CD14-positive monocyte (primary cell): ENCODE data around the gene GFM1. TPM values are rescaled to one million over a fixed set of nuclear protein-coding genes. Genes with fewer than 3 reads are reported as not detected.
A peak's percentile ranks its signal among the peaks of the same experiment; 100 is the strongest.

Source experiments
- DNase-seq, 3 donors: peaks; one replicate each; pipeline ENCODE4 v3.0.0-alpha.2; 2011 to 2022
- H2AFZ ChIP-seq: 2 replicates; pipeline ENCODE4 v1.6.0; 2012; ENCODE audit warnings: mild to moderate bottlenecking, low read depth, low read length, inconsistent platforms; ENCODE audit not compliant: insufficient read depth, poor library complexity, severe bottlenecking
- H3K27ac ChIP-seq, 2 donors: 1 replicate in 1 of 2; 2 replicates in 1 of 2; pipeline ENCODE4 v1.5.1; 2012 to 2013; ENCODE audit warnings: low read length in 2 of 2, control low read depth in 1 of 2, inconsistent platforms in 1 of 2, low read depth in 1 of 2, mild to moderate bottlenecking in 1 of 2
- H3K27me3 ChIP-seq, 2 donors: one replicate each; pipeline versions ENCODE4 v1.6.0 to v1.6.1; 2011 to 2013; ENCODE audit warnings: low read length in 2 of 2; ENCODE audit not compliant: control insufficient read depth in 2 of 2, insufficient read depth in 2 of 2
- H3K36me3 ChIP-seq, 2 donors: replicated peaks in 1 of 2; 1 replicate in 1 of 2; 2 replicates in 1 of 2; pipeline versions ENCODE4 v1.5.1 to v1.6.1; 2012 to 2013; ENCODE audit warnings: low read length in 2 of 2, control low read depth in 1 of 2, inconsistent platforms in 1 of 2, mild to moderate bottlenecking in 1 of 2; ENCODE audit not compliant: insufficient read depth in 2 of 2, control insufficient read depth in 1 of 2
- H3K4me1 ChIP-seq, 2 donors: 1 replicate in 1 of 2; 2 replicates in 1 of 2; pipeline versions ENCODE4 v1.5.1 to v1.6.1; 2012 to 2013; ENCODE audit warnings: low read length in 2 of 2, control low read depth in 1 of 2, inconsistent platforms in 1 of 2, mild to moderate bottlenecking in 1 of 2, moderate library complexity in 1 of 2; ENCODE audit not compliant: insufficient read depth in 2 of 2, control insufficient read depth in 1 of 2
- H3K4me2 ChIP-seq: replicated peaks from 2 replicates; pipeline ENCODE3; 2012; ENCODE audit warnings: low read length, moderate library complexity, mild to moderate bottlenecking; ENCODE audit not compliant: poor library complexity, severe bottlenecking; ENCODE audit errors: extremely low read depth
- H3K4me3 ChIP-seq, 3 experiments: fragments of 200-600 bp in 1 of 3; sonication (generic) in 1 of 3; replicated peaks in 1 of 3; 1 replicate in 2 of 3; 2 replicates in 1 of 3; pipeline ENCODE4 v1.5.1; 2011 to 2013; ENCODE audit warnings: low read length in 3 of 3, mild to moderate bottlenecking in 3 of 3, control low read depth in 2 of 3, low read depth in 2 of 3, inconsistent platforms in 1 of 3, moderate library complexity in 1 of 3
- H3K79me2 ChIP-seq: 2 replicates; pipeline ENCODE4 v1.6.0; 2012; ENCODE audit warnings: mild to moderate bottlenecking, control low read depth, inconsistent platforms, low read length, moderate library complexity; ENCODE audit not compliant: insufficient read depth
- H3K9ac ChIP-seq: 2 replicates; pipeline ENCODE4 v1.6.0; 2017; ENCODE audit warnings: low read length, mild to moderate bottlenecking; ENCODE audit not compliant: insufficient read depth, poor library complexity, severe bottlenecking
- H3K9me3 ChIP-seq, 2 donors: replicated peaks in 1 of 2; 1 replicate in 1 of 2; 2 replicates in 1 of 2; pipeline versions ENCODE4 v1.5.1 to v1.6.1; 2012 to 2013; ENCODE audit warnings: low read length in 2 of 2, control low read depth in 1 of 2; ENCODE audit not compliant: control insufficient read depth in 1 of 2, insufficient read depth in 1 of 2
- H4K20me1 ChIP-seq: 2 replicates; pipeline ENCODE4 v1.6.0; 2012; ENCODE audit warnings: mild to moderate bottlenecking, low read length, control low read depth, moderate library complexity; ENCODE audit not compliant: insufficient read depth
- H3K27ac Mint-ChIP-seq, 7 donors: one replicate each; pipeline ENCODE4 v1.8.0; 2020; ENCODE audit warnings: mild to moderate bottlenecking in 7 of 7, mixed read lengths in 7 of 7, moderate library complexity in 6 of 7, inconsistent platforms in 2 of 7
- H3K27me3 Mint-ChIP-seq, 3 donors: one replicate each; pipeline ENCODE4 v1.8.0; 2021 to 2022; ENCODE audit warnings: low read depth in 3 of 3, mild to moderate bottlenecking in 3 of 3, mixed read lengths in 3 of 3, moderate library complexity in 3 of 3, inconsistent platforms in 1 of 3
- H3K36me3 Mint-ChIP-seq, 2 donors: one replicate each; pipeline ENCODE4 v1.8.0; 2020; ENCODE audit warnings: mixed read lengths in 2 of 2, inconsistent platforms in 1 of 2, mild to moderate bottlenecking in 1 of 2
- H3K4me1 Mint-ChIP-seq: one replicate; pipeline ENCODE4 v1.8.0; 2020; ENCODE audit warnings: mild to moderate bottlenecking, mixed read lengths
- H3K4me3 Mint-ChIP-seq, 2 donors: one replicate each; pipeline ENCODE4 v1.8.0; 2020; ENCODE audit warnings: mild to moderate bottlenecking in 2 of 2, mixed read lengths in 2 of 2, moderate library complexity in 1 of 2
- H3K9me3 Mint-ChIP-seq, 7 donors: one replicate each; pipeline ENCODE4 v1.8.0; 2020 to 2022; ENCODE audit warnings: mixed read lengths in 7 of 7, mild to moderate bottlenecking in 6 of 7, moderate library complexity in 6 of 7, inconsistent platforms in 2 of 7
- CTCF ChIP-seq: fragments of 200-600 bp; IDR thresholded peaks from one replicate; pipeline ENCODE4 v1.8.0; 2022; ENCODE audit warnings: antibody characterized with exemption, mild to moderate bottlenecking
- whole genome bisulfite sequencing: methylation state at CpG from one replicate; pipeline ENCODE4 v1.1.5; 2013; ENCODE audit warnings: missing lambda C conversion rate; ENCODE audit not compliant: insufficient coverage; 5-methylcytosine and 5-hydroxymethylcytosine counted together
- intact Hi-C, 2 donors: fragments of 100-400 bp; cut with micrococcal nuclease; formaldehyde crosslinking; loops; one replicate each; pipeline versions ENCODE4 v1.15.0 to v1.15.1; 2023
- polyA plus RNA-seq, 3 donors: library from polyadenylated mRNA; depleted of rRNA in 1 of 3; unstranded in 2 of 3; stranded (reverse) in 1 of 3; fragments of 300-500 nt in 2 of 3; fragments of >200 nt in 1 of 3; fragmentation: Illumina TruSeq in 2 of 3; gene quantifications; 1 replicate in 2 of 3; 2 replicates in 1 of 3; pipeline ENCODE4 v1.2.3, GENCODE V29; 2012 to 2021

The GFM1 gene
- polyA plus RNA-seq, 3 donors, result 11.2 to 21.3 (median 18.5) TPM

- Mint-ChIP-seq H3K27ac (no peak overlapping the region), H3K36me3 (peaks cover 0 to 6% of the 10 kb centered on the region in 2 donors), H3K4me3 (peak overlapping the region; percentile 48 to 53), H3K9me3 (peaks cover 3 to 15% (median 7%) of the 10 kb centered on the region in 7 donors), H3K27me3 (peaks cover 11 to 32% (median 15%) of the 10 kb centered on the region in 3 donors), H3K4me1 (peaks cover 16% of the 10 kb centered on the region)
- Histone ChIP-seq H3K9ac (no peak overlapping the region), H3K9me3 (peaks cover 4 to 7% of the 10 kb centered on the region in 2 donors), H3K27me3 (peaks cover 0 to 15% of the 10 kb centered on the region in 2 donors), H3K27ac (no peak overlapping the region), H2AFZ (peak overlapping the region; percentile 81), H3K79me2 (no peaks in the 10 kb centered on the region), H4K20me1 (no peaks in the 10 kb centered on the region), H3K36me3 (no peaks in the 10 kb centered on the region), H3K4me1 (peaks cover 14 to 20% of the 10 kb centered on the region in 2 donors), H3K4me2 (peak overlapping the region; percentile 91), H3K4me3 (peak overlapping the region in 1 of 3 experiments; percentile 76)
- intact Hi-C loops, result no loop called here
- 83% methylated on average over 14 of the region's 15 CpGs for WGBS
- DNase-seq, result no peak
- no peak for TF ChIP-seq CTCF
These were observed 88.5 kb downstream of the GFM1 start for GRCh38 chr3:158732856-158733200.

DNA sequence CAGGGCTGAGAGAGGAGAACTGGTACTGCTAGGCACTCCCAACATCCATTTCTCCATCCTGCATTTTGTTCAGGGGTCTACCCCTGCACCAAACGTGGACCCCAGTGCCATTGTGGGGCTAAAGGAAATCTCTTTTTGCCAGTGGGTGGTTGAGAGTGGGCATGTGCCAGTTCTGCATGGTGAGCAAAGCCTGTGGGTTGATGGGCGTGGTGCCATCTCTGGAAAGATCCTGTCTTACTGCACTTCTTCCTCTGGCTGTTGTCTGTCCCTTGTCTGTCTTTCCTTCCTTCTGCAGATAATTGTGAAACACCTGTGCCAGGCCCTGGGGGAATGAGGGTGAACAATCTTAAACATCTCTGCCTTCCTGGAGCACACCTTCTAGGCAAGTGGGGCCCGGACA lies 89.3 kb downstream of the GFM1 start:
- no peak overlapping the region for H3K4me3 ChIP-seq
- H3K4me1 ChIP-seq, result peaks cover 11 to 15% of the 10 kb centered on the region in 2 donors
- H2AFZ ChIP-seq, result no peak overlapping the region
- Mint-ChIP-seq H3K9me3 (peaks cover 3 to 15% (median 7%) of the 10 kb centered on the region in 7 donors), H3K27me3 (peaks cover 11 to 32% (median 15%) of the 10 kb centered on the region in 3 donors), H3K27ac (no peak overlapping the region), H3K4me1 (peaks cover 11% of the 10 kb centered on the region), H3K4me3 (peak overlapping the region in 1 of 2 donors; percentile 53), H3K36me3 (peaks cover 0 to 6% of the 10 kb centered on the region in 2 donors)
- no peak overlapping the region for H3K4me2 ChIP-seq
- no peaks in the 10 kb centered on the region for H3K79me2 ChIP-seq
- no peak for DNase-seq
- TF ChIP-seq CTCF, result no peak
- no peaks in the 10 kb centered on the region for H3K36me3 ChIP-seq
- H3K9ac ChIP-seq, result no peak overlapping the region
- 100% methylated on average over 1 of the region's 3 CpGs for WGBS
- H3K9me3 ChIP-seq, result peaks cover 4 to 7% of the 10 kb centered on the region in 2 donors
- H4K20me1 ChIP-seq, result no peaks in the 10 kb centered on the region
- intact Hi-C loops, result no loop called here
- peaks cover 0 to 15% of the 10 kb centered on the region in 2 donors for H3K27me3 ChIP-seq
- H3K27ac ChIP-seq, result no peak overlapping the region
